Activated CD4-positive, alpha-beta T cell treated with anti-CD3 and anti-CD28 coated beads, Interleukin-2, amount 10 ng/mL, durations not matched to agents 7 days and 5 days (primary cell): Measurements from ENCODE around the gene PPAN. TPM values are rescaled to one million over a fixed set of nuclear protein-coding genes. Genes with fewer than 3 reads are reported as not detected.
A peak's percentile ranks its signal among the peaks of the same experiment; 100 is the strongest.

Experiments
- CTCF ChIA-PET: fragments of 350-600 bp; sonication (Branson Sonifier 250); formaldehyde crosslinking; loops from one replicate; lab custom pipeline; 2021; ENCODE audit warnings: antibody characterized with exemption; lab: Charles Lee
- POLR2A ChIA-PET: fragments of 350-600 bp; sonication (Branson Sonifier 250); formaldehyde crosslinking; loops from one replicate; lab custom pipeline; 2021; ENCODE audit warnings: antibody characterized with exemption; lab: Charles Lee
- DNase-seq: peaks from one replicate; pipeline ENCODE4 v3.0.0-alpha.2; 2020
- H3K27ac Mint-ChIP-seq: one replicate; pipeline ENCODE4 v1.8.0; 2021; ENCODE audit warnings: mild to moderate bottlenecking, moderate library complexity, mixed read lengths
- H3K27me3 Mint-ChIP-seq: one replicate; pipeline ENCODE4 v1.8.0; 2021; ENCODE audit warnings: mixed read lengths
- H3K36me3 Mint-ChIP-seq: one replicate; pipeline ENCODE4 v1.8.0; 2021; ENCODE audit warnings: low read depth, mixed read lengths
- H3K4me1 Mint-ChIP-seq: one replicate; pipeline ENCODE4 v1.8.0; 2021; ENCODE audit warnings: mixed read lengths
- H3K4me3 Mint-ChIP-seq: one replicate; pipeline ENCODE4 v1.8.0; 2021; ENCODE audit warnings: mild to moderate bottlenecking, moderate library complexity, mixed read lengths
- H3K9me3 Mint-ChIP-seq: one replicate; pipeline ENCODE4 v1.8.0; 2021; ENCODE audit warnings: mixed read lengths
- total RNA-seq, 2 experiments: library from RNA; stranded (reverse); gene quantifications; one replicate each; pipeline ENCODE4 v1.2.3, GENCODE V29; 2021

PPAN gene
- total RNA-seq, 2 experiments from 2014 or later, result 77.8 to 77.9 TPM

- POLR2A ChIA-PET, result no interaction called here
- H3K4me1 Mint-ChIP-seq, result peaks cover 20% of the 10 kb centered on the region
These were observed 20.2 kb upstream of the PPAN start, which contains the start of gene SHFL for GRCh38 chr19:10085641-10086590. TSS of gene SHFL (plus strand) at chr19:10086317. CDS start at chr19:10086428, 111 bp downstream.

DNA sequence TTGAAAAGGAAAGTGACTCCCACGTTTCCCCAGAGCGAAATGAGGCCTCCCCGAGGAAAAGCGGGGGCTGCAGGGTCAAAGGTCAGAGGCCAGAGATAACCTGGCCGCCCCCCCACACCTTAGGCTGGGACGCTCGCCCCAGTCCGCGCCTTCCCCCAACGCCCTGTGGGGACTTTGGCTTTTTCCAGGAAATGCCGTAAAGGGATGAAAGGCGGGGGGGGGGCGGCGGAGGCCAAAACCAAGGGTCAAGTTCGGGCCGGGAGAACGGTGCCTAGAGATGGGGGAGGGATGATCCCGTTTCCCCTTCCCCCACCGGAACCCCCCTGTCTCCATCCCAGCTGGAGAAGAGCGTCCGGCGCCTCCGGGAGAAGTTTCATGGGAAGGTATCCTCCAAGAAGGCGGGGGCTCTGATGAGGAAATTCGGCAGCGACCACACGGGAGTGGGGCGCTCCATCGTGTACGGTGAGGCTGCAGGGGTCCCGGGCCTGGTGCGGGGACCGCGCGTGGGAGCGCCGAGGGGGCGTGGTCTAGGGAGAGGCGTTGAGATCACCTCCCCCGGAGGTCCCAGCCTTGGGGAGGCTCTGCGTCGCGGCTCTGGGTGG lies 19.5 kb upstream of the PPAN start:
- POLR2A ChIA-PET, result no interaction called here
- Mint-ChIP-seq H3K4me3 (peak overlapping the region; percentile 84), H3K9me3 (no peaks in the 10 kb centered on the region), H3K4me1 (peaks cover 23% of the 10 kb centered on the region), H3K27me3 (no peaks in the 10 kb centered on the region), H3K27ac (peak overlapping the region; percentile 82), H3K36me3 (peaks cover 33% of the 10 kb centered on the region)
- CTCF ChIA-PET, result no interaction called here
- DNase-seq, result peak; percentile 48

More at GRCh38 chr19:10085641-10086590, 20.2 kb upstream of the PPAN start, which contains the start of gene SHFL:
- Mint-ChIP-seq H3K9me3 (no peaks in the 10 kb centered on the region), H3K36me3 (peaks cover 26% of the 10 kb centered on the region), H3K27me3 (no peaks in the 10 kb centered on the region), H3K4me3 (peak within 1 kb of the TSS; percentile 84), H3K27ac (peak within 1 kb of the TSS; percentile 89)
- peak; percentile 89 for DNase-seq
- CTCF ChIA-PET, result no interaction called here

GRCh38 chr19:10087296-10088061 lies 18.7 kb upstream of the PPAN start:
- DNase-seq, result no peak
- Mint-ChIP-seq H3K27ac (peak overlapping the region; percentile 82), H3K36me3 (peaks cover 41% of the 10 kb centered on the region), H3K27me3 (no peaks in the 10 kb centered on the region), H3K4me3 (peak overlapping the region; percentile 84), H3K9me3 (no peaks in the 10 kb centered on the region), H3K4me1 (peaks cover 29% of the 10 kb centered on the region)
- POLR2A ChIA-PET, result no interaction called here
- CTCF ChIA-PET, result no interaction called here

- H3K36me3 Mint-ChIP-seq, result peaks cover 53% of the 10 kb centered on the region
- H3K4me3 Mint-ChIP-seq, result no peak overlapping the region
- ChIA-PET POLR2A (no interaction called here), CTCF (no interaction called here)
- H3K27ac Mint-ChIP-seq, result no peak overlapping the region
- H3K9me3 Mint-ChIP-seq, result no peaks in the 10 kb centered on the region
- H3K27me3 Mint-ChIP-seq, result no peaks in the 10 kb centered on the region
- peaks cover 34% of the 10 kb centered on the region for H3K4me1 Mint-ChIP-seq
- no peak for DNase-seq
These were observed 17.1 kb upstream of the PPAN start for GRCh38 chr19:10088949-10089554.

DNA sequence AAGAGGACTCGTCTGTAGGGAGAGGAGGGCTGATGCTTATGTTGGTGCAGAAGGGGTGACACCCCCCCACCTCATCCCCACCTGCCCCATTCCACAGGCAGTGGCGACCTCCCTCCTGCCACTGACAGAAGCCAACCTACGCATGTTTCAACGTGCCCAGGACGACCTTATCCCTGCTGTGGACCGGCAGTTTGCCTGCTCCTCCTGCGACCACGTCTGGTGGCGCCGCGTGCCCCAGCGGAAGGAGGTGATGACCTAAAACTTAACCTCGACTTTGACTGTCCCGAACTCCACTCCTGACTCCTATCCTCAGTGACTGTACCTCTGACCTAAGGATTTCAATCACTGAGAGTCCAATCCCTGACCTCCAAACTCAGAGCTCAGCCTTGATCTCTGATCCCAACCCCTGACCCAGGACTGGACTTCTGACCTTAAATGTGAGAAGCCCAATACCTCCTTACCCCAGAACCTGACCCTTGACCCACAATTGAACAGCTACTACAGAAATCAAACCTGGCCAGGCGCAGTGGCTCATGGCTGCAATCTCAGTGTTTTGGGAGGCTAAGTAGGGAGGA lies 16.3 kb upstream of the PPAN start:
- Mint-ChIP-seq H3K36me3 (peaks cover 58% of the 10 kb centered on the region), H3K9me3 (no peaks in the 10 kb centered on the region), H3K4me3 (no peak overlapping the region), H3K4me1 (peaks cover 34% of the 10 kb centered on the region), H3K27me3 (no peaks in the 10 kb centered on the region), H3K27ac (peak overlapping the region; percentile 14)
- DNase-seq, result no peak
- ChIA-PET CTCF (interaction anchor here (0.5 to 0.9 kb wide), 2 partner anchors 9 to 28 kb away, joined by 3 read pairs; no protein-coding TSS in a partner anchor), POLR2A (no interaction called here)

DNA sequence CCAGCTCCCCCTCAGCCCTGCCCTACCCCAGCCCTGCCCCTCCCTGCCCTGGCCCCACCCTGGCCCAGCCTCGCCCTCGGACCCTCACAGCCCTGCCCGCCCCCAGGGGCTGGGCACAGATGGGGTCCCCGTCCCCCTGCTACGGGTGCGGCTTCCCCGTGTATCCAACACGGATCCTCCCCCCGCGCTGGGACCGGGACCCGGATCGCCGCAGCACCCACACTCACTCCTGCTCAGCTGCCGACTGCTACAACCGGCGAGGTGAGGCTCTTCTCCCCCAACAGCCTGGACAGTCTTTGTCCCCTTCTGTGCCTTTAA lies 14.8 kb upstream of the PPAN start:
- Mint-ChIP-seq H3K4me1 (peaks cover 33% of the 10 kb centered on the region), H3K27me3 (peaks cover 1% of the 10 kb centered on the region), H3K27ac (no peak overlapping the region), H3K36me3 (peaks cover 58% of the 10 kb centered on the region), H3K9me3 (no peaks in the 10 kb centered on the region), H3K4me3 (no peak overlapping the region)
- POLR2A ChIA-PET, result no interaction called here
- no peak for DNase-seq
- CTCF ChIA-PET, result no interaction called here

- Mint-ChIP-seq H3K36me3 (peaks cover 57% of the 10 kb centered on the region), H3K27ac (no peak overlapping the region), H3K9me3 (no peaks in the 10 kb centered on the region), H3K27me3 (peaks cover 1% of the 10 kb centered on the region), H3K4me1 (peaks cover 34% of the 10 kb centered on the region), H3K4me3 (no peak overlapping the region)
- POLR2A ChIA-PET, result no interaction called here
- CTCF ChIA-PET, result no interaction called here
- DNase-seq, result no peak
These were observed 14.1 kb upstream of the PPAN start for GRCh38 chr19:10091895-10092641.

GRCh38 chr19:10092648-10093294 lies 13.4 kb upstream of the PPAN start:
- no peak overlapping the region for H3K27ac Mint-ChIP-seq
- peaks cover 1% of the 10 kb centered on the region for H3K27me3 Mint-ChIP-seq
- ChIA-PET POLR2A (no interaction called here), CTCF (no interaction called here)
- H3K36me3 Mint-ChIP-seq, result peaks cover 50% of the 10 kb centered on the region
- H3K4me1 Mint-ChIP-seq, result peaks cover 30% of the 10 kb centered on the region
- no peaks in the 10 kb centered on the region for H3K9me3 Mint-ChIP-seq
- DNase-seq, result no peak
- no peak overlapping the region for H3K4me3 Mint-ChIP-seq

DNA sequence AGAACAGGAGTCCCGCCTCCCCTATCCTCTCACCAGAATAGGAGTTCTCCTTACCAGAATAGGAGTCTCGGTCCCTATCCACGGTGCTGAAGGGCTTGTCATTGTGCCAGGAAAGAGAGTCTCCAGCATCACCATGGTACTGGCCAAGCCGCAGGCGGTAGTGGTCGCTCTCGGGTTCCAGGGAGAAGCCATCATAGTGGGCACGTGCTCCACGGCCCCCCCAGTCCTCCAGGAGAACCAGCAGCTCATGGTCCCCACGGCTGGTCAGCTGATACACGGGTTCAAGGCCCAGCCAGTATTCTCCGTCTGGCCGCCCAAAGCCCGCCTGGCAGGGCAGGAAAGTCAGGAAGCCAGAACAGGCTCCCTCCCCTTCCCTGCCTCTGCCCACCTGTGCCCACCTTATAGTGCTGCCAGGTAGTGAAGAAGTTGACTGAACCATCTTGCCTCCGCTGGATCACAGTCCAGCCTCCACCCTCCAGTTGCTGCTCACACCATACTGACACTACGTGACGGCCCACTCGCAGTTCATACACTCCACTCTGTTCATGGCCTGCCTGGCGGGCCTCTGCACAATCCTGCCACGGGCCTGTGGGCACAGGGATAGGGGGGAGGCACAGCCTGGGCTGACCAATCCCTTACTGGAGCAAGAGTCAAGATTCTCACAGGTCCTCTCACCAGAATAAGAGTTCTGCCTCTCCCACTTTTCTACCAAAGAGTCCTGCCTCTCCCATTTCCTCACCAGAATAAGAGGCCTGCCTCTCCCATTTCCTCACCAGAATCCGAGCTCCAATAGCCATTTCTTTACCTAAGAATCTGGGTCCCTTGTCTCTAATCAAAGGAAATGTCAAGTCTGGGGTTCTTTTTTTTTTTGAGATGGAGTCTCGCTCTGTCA lies 12.6 kb upstream of the PPAN start:
- DNase-seq, result no peak
- no peak overlapping the region for H3K4me3 Mint-ChIP-seq
- H3K27me3 Mint-ChIP-seq, result peaks cover 1% of the 10 kb centered on the region
- POLR2A ChIA-PET, result no interaction called here
- no peaks in the 10 kb centered on the region for H3K9me3 Mint-ChIP-seq
- CTCF ChIA-PET, result no interaction called here
- H3K27ac Mint-ChIP-seq, result no peak overlapping the region
- peaks cover 47% of the 10 kb centered on the region for H3K36me3 Mint-ChIP-seq
- H3K4me1 Mint-ChIP-seq, result peaks cover 34% of the 10 kb centered on the region

GRCh38 chr19:10095622-10095947 lies 10.6 kb upstream of the PPAN start:
- Mint-ChIP-seq H3K27me3 (peaks cover 1% of the 10 kb centered on the region), H3K9me3 (no peaks in the 10 kb centered on the region), H3K4me3 (peak overlapping the region; percentile 14), H3K4me1 (peaks cover 44% of the 10 kb centered on the region), H3K36me3 (peaks cover 35% of the 10 kb centered on the region), H3K27ac (no peak overlapping the region)
- DNase-seq, result no peak
- ChIA-PET POLR2A (interaction anchor here (0.7 to 1.2 kb wide), 3 partner anchors 9 to 135 kb away, joined by 3 to 6 read pairs (median 3); partner anchors contain the start of gene PPAN), CTCF (interaction anchor here (0.7 to 2.3 kb wide), 5 partner anchors 9 to 163 kb away, joined by 3 to 7 read pairs (median 6); no protein-coding TSS in a partner anchor)
